GM19238 (cell line): Measurements from ENCODE around the gene DOC2A.
"Not testable (repeated sequence)": the region's sequence is repeated elsewhere in the genome, so short reads cannot be mapped to it uniquely, and the experiment has no call there.

Experiments
- DNase-seq: peaks from one replicate; pipeline ENCODE4 v3.0.0; 2011; ENCODE audit warnings: low spot score; ENCODE audit not compliant: insufficient read length

The DOC2A gene

GRCh38 chr16:30027588-30028437, 17.0 kb upstream of the DOC2A start:
- no peak for DNase-seq

GRCh38 chr16:30026449-30026848, 15.6 kb upstream of the DOC2A start:
- no peak for DNase-seq

DNA sequence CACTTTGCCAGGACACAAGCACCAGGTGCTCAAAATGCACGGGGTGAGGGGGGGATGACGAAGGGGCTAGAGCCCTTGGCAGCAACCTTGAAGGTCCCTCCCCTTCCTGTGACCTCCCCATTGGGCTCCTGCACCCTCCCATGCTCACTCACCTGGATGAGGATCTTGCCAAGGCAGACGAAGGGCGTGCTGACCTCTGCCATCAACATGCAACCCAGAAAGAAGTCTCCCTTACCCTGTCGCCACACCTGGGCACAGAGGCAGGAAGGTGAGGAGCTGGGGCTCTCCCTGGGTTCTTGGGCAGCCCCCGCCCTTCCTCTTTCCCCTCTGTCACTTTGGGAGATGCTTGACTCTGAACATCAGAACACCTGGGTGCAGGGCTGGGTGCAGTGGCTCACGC, 14.7 kb upstream of the DOC2A start:
- DNase-seq: no peak

GRCh38 chr16:30025156-30025555, 14.3 kb upstream of the DOC2A start:
- DNase-seq: no peak

- no peak for DNase-seq
Measured at GRCh38 chr16:30024451-30024850, 13.6 kb upstream of the DOC2A start.

DNA sequence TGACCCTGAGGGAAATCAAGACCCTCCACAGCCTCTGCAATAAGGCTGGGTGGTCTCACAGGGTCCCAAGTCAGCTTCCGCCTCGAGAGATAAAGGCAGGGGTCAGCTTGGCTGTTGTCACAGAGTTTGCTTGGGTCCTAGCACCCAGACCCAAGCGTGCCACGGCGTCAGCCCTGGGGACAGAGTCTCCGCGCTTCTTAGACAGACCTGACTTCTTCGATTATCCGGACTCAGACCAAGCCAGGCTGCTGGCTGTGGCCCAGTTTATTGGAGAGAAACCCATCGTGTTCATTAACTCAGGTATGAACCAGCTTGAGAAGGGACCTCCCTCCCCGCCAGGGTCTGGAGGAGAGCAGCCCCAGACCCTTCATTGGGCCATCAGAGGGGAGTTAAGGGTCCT, 12.8 kb upstream of the DOC2A start:
- no peak for DNase-seq

DNA sequence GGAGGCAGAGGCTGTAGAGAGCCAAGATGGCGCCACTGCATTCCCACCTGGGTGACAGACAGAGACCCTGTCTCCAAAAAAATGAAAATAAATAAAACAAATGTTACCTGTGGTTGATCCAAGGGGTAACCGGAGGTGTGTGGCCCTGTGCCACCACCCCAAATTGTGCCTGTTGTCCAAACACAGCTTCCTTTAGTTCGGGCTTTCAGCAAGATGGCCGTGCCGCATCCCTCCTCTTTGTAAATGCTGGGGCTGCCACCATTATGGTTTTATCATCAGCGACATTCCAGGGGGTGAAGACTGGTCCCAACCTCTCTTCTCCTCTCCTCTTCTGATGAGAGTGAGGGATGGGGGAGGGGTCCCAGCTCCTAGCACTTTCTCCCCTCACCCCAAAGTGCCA, 12.1 kb upstream of the DOC2A start, which contains the start of gene C16orf92:
Gene C16orf92 (plus strand): TSS at position 312 of the 400 bp plus-strand sequence. CDS start 143 bp downstream, outside the sequence.
- DNase-seq: no peak

DNA sequence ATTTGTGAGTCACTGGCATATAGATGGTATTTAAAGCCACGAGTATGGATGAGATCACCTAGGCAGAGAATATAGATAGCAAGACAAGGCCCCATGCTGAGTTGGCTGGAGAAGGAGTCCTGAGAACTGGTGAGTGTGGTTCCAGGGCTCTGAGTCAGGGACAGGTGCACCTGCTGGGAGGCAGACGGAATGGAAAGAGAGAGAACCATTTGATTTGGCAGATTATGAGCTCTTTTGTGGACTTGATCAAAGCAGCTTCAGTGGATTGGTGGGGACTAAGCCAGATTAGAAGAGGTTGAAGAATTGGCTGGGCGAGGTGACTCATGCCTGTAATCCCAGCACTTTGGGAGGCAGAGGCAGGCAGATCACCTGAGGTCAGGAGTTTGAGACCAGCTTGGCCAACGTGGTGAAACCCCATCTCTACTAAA, 7.9 kb upstream of the DOC2A start:
- no peak for DNase-seq

GRCh38 chr16:30017937-30018336, 7.1 kb upstream of the DOC2A start:
- DNase-seq: not testable (repeated sequence)

GRCh38 chr16:30017277-30017656, 6.4 kb upstream of the DOC2A start:
- DNase-seq: no peak

DNA sequence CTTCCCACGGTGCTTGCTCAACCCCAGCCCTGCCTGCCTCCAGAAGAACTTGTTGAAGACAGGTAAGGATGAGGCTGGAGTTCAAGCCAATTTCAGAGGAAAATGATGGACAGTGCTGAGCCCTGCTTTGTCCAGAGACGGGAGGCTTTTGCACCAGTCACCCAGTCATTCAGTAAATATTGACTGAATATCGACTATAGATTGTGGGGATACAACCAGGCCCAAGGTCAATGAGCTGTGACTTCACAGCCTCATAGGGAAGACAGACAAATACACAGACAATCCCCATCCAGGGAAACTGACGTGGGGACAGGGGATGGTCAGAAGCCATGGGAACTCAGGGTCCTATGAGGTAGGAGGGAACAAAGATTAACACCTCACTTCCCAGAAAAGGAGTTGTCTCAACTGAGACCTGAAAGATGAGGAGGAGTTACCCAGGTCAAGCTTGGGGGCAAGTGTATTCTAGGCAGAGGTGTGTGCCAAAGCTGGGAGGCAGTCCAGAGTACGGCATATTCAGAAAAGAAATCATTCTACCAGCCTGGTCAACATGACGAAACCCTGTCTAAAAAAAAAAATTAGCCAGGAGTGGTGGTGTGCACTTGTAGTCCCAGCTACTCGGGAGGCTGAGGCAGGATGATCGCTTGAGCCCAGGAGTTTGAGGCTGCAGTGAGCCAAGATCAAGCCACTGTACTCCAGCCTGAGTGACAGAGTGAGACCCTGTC, 5.9 kb upstream of the DOC2A start:
- DNase-seq: no peak

- not testable (repeated sequence) for DNase-seq
Measured at GRCh38 chr16:30015450-30015849, 4.6 kb upstream of the DOC2A start.

- not testable (repeated sequence) for DNase-seq
Measured at GRCh38 chr16:30012598-30012997, 1.8 kb upstream of the DOC2A start.

DNA sequence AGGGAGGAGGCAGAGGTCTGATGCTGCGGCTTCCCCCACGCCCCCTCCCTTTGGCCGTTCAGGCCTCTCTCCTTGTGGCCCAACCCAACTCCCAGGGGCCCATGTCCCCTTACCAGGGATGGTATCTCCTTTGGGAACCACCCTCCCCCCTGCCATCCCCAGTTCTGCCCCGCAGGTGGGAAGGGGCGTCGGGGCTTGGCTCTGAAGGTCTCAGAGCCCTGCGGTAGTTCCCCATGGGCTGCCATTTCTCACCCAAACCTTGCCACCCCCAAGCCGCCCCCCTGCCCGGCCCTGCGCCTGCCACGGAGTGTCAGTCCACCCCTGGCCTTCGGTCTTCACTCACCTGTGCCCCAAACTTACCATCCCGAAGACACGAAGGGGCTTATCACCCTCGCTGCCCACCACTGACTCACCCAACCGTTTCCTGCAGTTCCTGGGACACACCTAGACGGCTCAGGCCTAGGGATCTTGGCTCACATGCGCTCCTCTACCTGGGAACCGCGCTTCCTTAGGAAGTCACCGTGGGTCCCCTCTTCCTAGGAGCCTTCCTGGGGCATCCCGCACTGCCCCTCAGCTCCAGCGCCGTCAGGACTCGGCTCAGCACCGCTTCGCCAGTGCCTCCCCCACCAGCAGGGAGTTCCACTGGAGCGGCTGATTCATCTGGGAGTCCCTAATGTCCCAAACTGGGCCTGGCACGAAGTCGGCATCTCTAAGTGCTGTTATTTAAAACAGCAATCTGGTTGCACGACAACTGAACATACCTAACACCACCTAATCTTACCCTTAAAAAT, 1.1 kb upstream of the DOC2A start:
- no peak for DNase-seq

GRCh38 chr16:30009990-30010843, 610 bp downstream of the DOC2A start:
- DNase-seq: no peak

GRCh38 chr16:30009085-30009862, 1.6 kb downstream of the DOC2A start:
- DNase-seq: no peak

- DNase-seq: no peak
Measured at GRCh38 chr16:30007378-30007895, 3.4 kb downstream of the DOC2A start.

GRCh38 chr16:30006659-30007377, 4.0 kb downstream of the DOC2A start:
- no peak for DNase-seq

- DNase-seq: no peak
Measured at GRCh38 chr16:30006095-30006473, 4.7 kb downstream of the DOC2A start.
